Measurements from ENCODE around the gene PHLPP1.

PHLPP1 gene

GRCh38 chr18:62928326-62928725 is 213.0 kb downstream of the PHLPP1 start:
- Mint-ChIP-seq H3K4me1 (ENCODE audit: low read depth) (no peaks in the 10 kb centered on the region), H3K27me3 (ENCODE audit: low read depth) (peaks cover 3% of the 10 kb centered on the region), H3K27ac (no peak overlapping the region), H3K4me3 (no peak overlapping the region), H3K36me3 (ENCODE audit: low read depth) (no peaks in the 10 kb centered on the region), H3K9me3 (peaks cover 12% of the 10 kb centered on the region)

- H3K4me3 Mint-ChIP-seq: no peak overlapping the region
Observed at GRCh38 chr18:62933261-62933887, 218.0 kb downstream of the PHLPP1 start.

GRCh38 chr18:62935994-62936393 is 220.7 kb downstream of the PHLPP1 start:
- H3K4me1 Mint-ChIP-seq (ENCODE audit: low read depth): peaks cover 9% of the 10 kb centered on the region
- H3K9me3 Mint-ChIP-seq: peaks cover 18% of the 10 kb centered on the region
- H3K36me3 Mint-ChIP-seq (ENCODE audit: low read depth): no peaks in the 10 kb centered on the region
- H3K4me3 Mint-ChIP-seq: no peak overlapping the region
- no peaks in the 10 kb centered on the region for H3K27me3 Mint-ChIP-seq (ENCODE audit: low read depth)
- H3K27ac Mint-ChIP-seq: no peak overlapping the region

More at GRCh38 chr18:62933261-62933887, 218.0 kb downstream of the PHLPP1 start:
- Mint-ChIP-seq H3K27me3 (ENCODE audit: low read depth) (peaks cover 3% of the 10 kb centered on the region), H3K27ac (no peak overlapping the region), H3K36me3 (ENCODE audit: low read depth) (no peaks in the 10 kb centered on the region), H3K9me3 (peaks cover 18% of the 10 kb centered on the region), H3K4me1 (ENCODE audit: low read depth) (peaks cover 3% of the 10 kb centered on the region)

- H3K4me3 Mint-ChIP-seq: no peak overlapping the region
- no peak overlapping the region for H3K27ac Mint-ChIP-seq
- H3K9me3 Mint-ChIP-seq: peaks cover 14% of the 10 kb centered on the region
- H3K36me3 Mint-ChIP-seq (ENCODE audit: low read depth): no peaks in the 10 kb centered on the region
- H3K27me3 Mint-ChIP-seq (ENCODE audit: low read depth): no peaks in the 10 kb centered on the region
- H3K4me1 Mint-ChIP-seq (ENCODE audit: low read depth): peaks cover 9% of the 10 kb centered on the region
Observed at GRCh38 chr18:62937065-62937464, 221.7 kb downstream of the PHLPP1 start.

GRCh38 chr18:62938006-62938405 is 222.7 kb downstream of the PHLPP1 start:
- no peaks in the 10 kb centered on the region for H3K36me3 Mint-ChIP-seq (ENCODE audit: low read depth)
- H3K27ac Mint-ChIP-seq: no peak overlapping the region
- no peak overlapping the region for H3K4me3 Mint-ChIP-seq
- H3K27me3 Mint-ChIP-seq (ENCODE audit: low read depth): no peaks in the 10 kb centered on the region
- H3K9me3 Mint-ChIP-seq: peaks cover 7% of the 10 kb centered on the region
- peaks cover 9% of the 10 kb centered on the region for H3K4me1 Mint-ChIP-seq (ENCODE audit: low read depth)

- H3K27me3 Mint-ChIP-seq (ENCODE audit: low read depth): no peaks in the 10 kb centered on the region
- H3K4me1 Mint-ChIP-seq (ENCODE audit: low read depth): peaks cover 9% of the 10 kb centered on the region
- H3K27ac Mint-ChIP-seq: no peak overlapping the region
- H3K9me3 Mint-ChIP-seq: peaks cover 7% of the 10 kb centered on the region
- no peaks in the 10 kb centered on the region for H3K36me3 Mint-ChIP-seq (ENCODE audit: low read depth)
- H3K4me3 Mint-ChIP-seq: no peak overlapping the region
Observed at GRCh38 chr18:62938487-62938886, 223.1 kb downstream of the PHLPP1 start.

- no peaks in the 10 kb centered on the region for H3K9me3 Mint-ChIP-seq
- peaks cover 9% of the 10 kb centered on the region for H3K4me1 Mint-ChIP-seq (ENCODE audit: low read depth)
- no peak overlapping the region for H3K27ac Mint-ChIP-seq
- H3K4me3 Mint-ChIP-seq: no peak overlapping the region
- no peaks in the 10 kb centered on the region for H3K36me3 Mint-ChIP-seq (ENCODE audit: low read depth)
- H3K27me3 Mint-ChIP-seq (ENCODE audit: low read depth): no peaks in the 10 kb centered on the region
Observed at GRCh38 chr18:62939433-62939832, 224.1 kb downstream of the PHLPP1 start.

- Mint-ChIP-seq H3K27me3 (ENCODE audit: low read depth) (no peaks in the 10 kb centered on the region), H3K9me3 (no peaks in the 10 kb centered on the region), H3K4me1 (ENCODE audit: low read depth) (peaks cover 9% of the 10 kb centered on the region), H3K4me3 (no peak overlapping the region), H3K27ac (no peak overlapping the region), H3K36me3 (ENCODE audit: low read depth) (no peaks in the 10 kb centered on the region)
Observed at GRCh38 chr18:62939926-62940325, 224.6 kb downstream of the PHLPP1 start.

- Mint-ChIP-seq H3K4me1 (ENCODE audit: low read depth) (peaks cover 8% of the 10 kb centered on the region), H3K36me3 (ENCODE audit: low read depth) (peaks cover 2% of the 10 kb centered on the region), H3K27ac (no peak overlapping the region), H3K27me3 (ENCODE audit: low read depth) (no peaks in the 10 kb centered on the region), H3K4me3 (no peak overlapping the region), H3K9me3 (no peaks in the 10 kb centered on the region)
Observed at GRCh38 chr18:62942578-62942977, 227.2 kb downstream of the PHLPP1 start.

GRCh38 chr18:62944454-62944853 is 229.1 kb downstream of the PHLPP1 start:
- no peak overlapping the region for H3K27ac Mint-ChIP-seq
- H3K36me3 Mint-ChIP-seq (ENCODE audit: low read depth): peaks cover 2% of the 10 kb centered on the region
- H3K4me3 Mint-ChIP-seq: no peak overlapping the region
- peaks cover 2% of the 10 kb centered on the region for H3K4me1 Mint-ChIP-seq (ENCODE audit: low read depth)
- H3K9me3 Mint-ChIP-seq: no peaks in the 10 kb centered on the region
- no peaks in the 10 kb centered on the region for H3K27me3 Mint-ChIP-seq (ENCODE audit: low read depth)

- Mint-ChIP-seq H3K9me3 (no peaks in the 10 kb centered on the region), H3K4me3 (no peak overlapping the region), H3K27ac (no peak overlapping the region), H3K4me1 (ENCODE audit: low read depth) (peaks cover 6% of the 10 kb centered on the region), H3K36me3 (ENCODE audit: low read depth) (peaks cover 2% of the 10 kb centered on the region), H3K27me3 (ENCODE audit: low read depth) (no peaks in the 10 kb centered on the region)
Observed at GRCh38 chr18:62948788-62949187, 233.4 kb downstream of the PHLPP1 start.

- H3K9me3 Mint-ChIP-seq: no peaks in the 10 kb centered on the region
- H3K4me1 Mint-ChIP-seq (ENCODE audit: low read depth): peaks cover 11% of the 10 kb centered on the region
- peaks cover 2% of the 10 kb centered on the region for H3K36me3 Mint-ChIP-seq (ENCODE audit: low read depth)
- H3K4me3 Mint-ChIP-seq: no peak overlapping the region
- H3K27ac Mint-ChIP-seq: no peak overlapping the region
- no peaks in the 10 kb centered on the region for H3K27me3 Mint-ChIP-seq (ENCODE audit: low read depth)
Observed at GRCh38 chr18:62950246-62950645, 234.9 kb downstream of the PHLPP1 start.

- no peaks in the 10 kb centered on the region for H3K27me3 Mint-ChIP-seq (ENCODE audit: low read depth)
- H3K36me3 Mint-ChIP-seq (ENCODE audit: low read depth): no peaks in the 10 kb centered on the region
- no peak overlapping the region for H3K27ac Mint-ChIP-seq
- no peak overlapping the region for H3K4me3 Mint-ChIP-seq
- peaks cover 11% of the 10 kb centered on the region for H3K4me1 Mint-ChIP-seq (ENCODE audit: low read depth)
- H3K9me3 Mint-ChIP-seq: no peaks in the 10 kb centered on the region
Observed at GRCh38 chr18:62952807-62953206, 237.5 kb downstream of the PHLPP1 start.

GRCh38 chr18:62953663-62954062 is 238.3 kb downstream of the PHLPP1 start:
- Mint-ChIP-seq H3K36me3 (ENCODE audit: low read depth) (no peaks in the 10 kb centered on the region), H3K4me3 (no peak overlapping the region)

GRCh38 chr18:62954366-62954765 is 239.0 kb downstream of the PHLPP1 start:
- Mint-ChIP-seq H3K4me1 (ENCODE audit: low read depth) (peaks cover 11% of the 10 kb centered on the region), H3K4me3 (no peak overlapping the region), H3K27ac (no peak overlapping the region), H3K9me3 (no peaks in the 10 kb centered on the region), H3K36me3 (ENCODE audit: low read depth) (no peaks in the 10 kb centered on the region), H3K27me3 (ENCODE audit: low read depth) (no peaks in the 10 kb centered on the region)

More at GRCh38 chr18:62953663-62954062, 238.3 kb downstream of the PHLPP1 start:
- H3K4me1 Mint-ChIP-seq (ENCODE audit: low read depth): peaks cover 11% of the 10 kb centered on the region
- H3K27me3 Mint-ChIP-seq (ENCODE audit: low read depth): no peaks in the 10 kb centered on the region
- no peaks in the 10 kb centered on the region for H3K9me3 Mint-ChIP-seq
- H3K27ac Mint-ChIP-seq: no peak overlapping the region

All from T-helper 1 cell treated with Interleukin-12 subunit alpha and Interleukin-12 subunit beta and Interleukin-4 antibody, amounts not matched to agents 30 μg/mL and 1 μg/mL, for 36 hours (primary cell).